Measurements from ENCODE around the gene RUNX2. TPM values are rescaled to one million over a fixed set of nuclear protein-coding genes. Genes with fewer than 3 reads are reported as not detected.

RUNX2 gene
- total RNA-seq, 1 donor from 2014 or later: 0.09 TPM

DNA sequence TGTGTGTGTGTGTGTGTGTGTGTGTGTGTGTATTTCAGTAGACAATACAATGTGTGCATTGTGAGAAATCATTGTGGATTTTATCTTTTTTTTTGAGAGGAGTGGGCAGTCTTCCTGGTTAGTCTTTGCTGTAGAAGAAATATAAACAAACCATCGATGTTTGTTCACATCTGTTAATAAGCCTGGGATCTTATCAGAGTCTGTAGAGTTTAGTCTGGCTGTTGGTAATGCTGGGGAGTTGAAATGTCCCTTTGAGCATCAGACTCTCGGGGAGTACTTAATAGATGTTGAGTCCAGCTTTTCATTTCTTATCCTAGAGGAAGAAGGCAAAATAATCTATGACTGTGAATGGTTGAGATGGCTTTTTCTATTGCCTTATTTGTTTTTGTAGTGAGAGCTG, 146.2 kb downstream of the RUNX2 start:
- TF ChIP-seq EZH2 (IDR thresholded peaks at IDR 0.05): no peak
- TF ChIP-seq CTCF (IDR thresholded peaks at IDR 0.05): no peak
- TF ChIP-seq EZH2phosphoT487 (IDR thresholded peaks at IDR 0.05): no peak
- Histone ChIP-seq H3F3A (ENCODE audit: low read depth) (no peaks in the 10 kb centered on the region), H3K36me3 (no peaks in the 10 kb centered on the region), H3K9me3 (ENCODE audit: low read depth) (no peaks in the 10 kb centered on the region), H3K4me1 (no peaks in the 10 kb centered on the region), H2AFZ (replicated peaks) (no peak overlapping the region), H3K9ac (no peak overlapping the region), H3K4me2 (no peak overlapping the region), H4K20me1 (ENCODE audit: low read depth) (no peaks in the 10 kb centered on the region), H3K27me3 (no peaks in the 10 kb centered on the region), H3K79me2 (ENCODE audit: low read depth) (no peaks in the 10 kb centered on the region), H3K27ac (no peak overlapping the region), H3K4me3 (no peak overlapping the region)
- Mint-ChIP-seq H3K27me3 (ENCODE audit: insufficient read depth, low read depth) (peaks cover 2% of the 10 kb centered on the region), H3K4me3 (no peak overlapping the region), H3K27ac (no peak overlapping the region), H3K36me3 (no peaks in the 10 kb centered on the region), H3K4me1 (no peaks in the 10 kb centered on the region), H3K9me3 (no peaks in the 10 kb centered on the region)
- DNase-seq (ENCODE audit: low spot score): no peak

DNA sequence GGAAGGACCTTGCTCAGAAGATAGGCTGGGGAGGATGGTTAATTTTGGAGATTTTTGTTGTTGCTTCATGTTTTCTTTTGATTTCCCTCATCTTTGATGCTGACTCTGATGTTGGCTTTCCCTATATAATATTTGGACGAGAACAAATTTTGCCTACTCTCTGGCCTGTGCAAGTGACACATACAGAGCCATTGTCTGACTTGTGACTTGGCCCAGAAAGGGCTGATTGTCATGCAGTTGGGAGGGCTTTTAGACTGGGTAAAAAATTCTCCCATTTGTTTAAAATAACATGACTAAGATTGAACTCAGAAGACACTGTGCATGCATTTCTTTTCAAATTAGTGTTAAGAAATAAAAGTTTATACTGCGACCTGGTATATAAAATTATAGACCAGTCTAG, 148.2 kb downstream of the RUNX2 start:
- Histone ChIP-seq H3K4me2 (no peak overlapping the region), H2AFZ (replicated peaks) (no peak overlapping the region), H3K36me3 (no peaks in the 10 kb centered on the region), H3K9ac (no peak overlapping the region), H3F3A (ENCODE audit: low read depth) (no peaks in the 10 kb centered on the region), H3K27ac (no peak overlapping the region), H3K4me3 (no peak overlapping the region), H3K4me1 (peaks cover 12% of the 10 kb centered on the region), H3K79me2 (ENCODE audit: low read depth) (no peaks in the 10 kb centered on the region), H3K27me3 (no peaks in the 10 kb centered on the region), H3K9me3 (ENCODE audit: low read depth) (no peaks in the 10 kb centered on the region), H4K20me1 (ENCODE audit: low read depth) (no peaks in the 10 kb centered on the region)
- Mint-ChIP-seq H3K36me3 (no peaks in the 10 kb centered on the region), H3K27me3 (ENCODE audit: insufficient read depth, low read depth) (peaks cover 2% of the 10 kb centered on the region), H3K4me1 (peaks cover 14% of the 10 kb centered on the region), H3K27ac (no peak overlapping the region), H3K9me3 (no peaks in the 10 kb centered on the region), H3K4me3 (no peak overlapping the region)
- TF ChIP-seq EZH2phosphoT487 (IDR thresholded peaks at IDR 0.05) (no peak), EZH2 (IDR thresholded peaks at IDR 0.05) (no peak), CTCF (IDR thresholded peaks at IDR 0.05) (no peak)
- no peak for DNase-seq (ENCODE audit: low spot score)

DNA sequence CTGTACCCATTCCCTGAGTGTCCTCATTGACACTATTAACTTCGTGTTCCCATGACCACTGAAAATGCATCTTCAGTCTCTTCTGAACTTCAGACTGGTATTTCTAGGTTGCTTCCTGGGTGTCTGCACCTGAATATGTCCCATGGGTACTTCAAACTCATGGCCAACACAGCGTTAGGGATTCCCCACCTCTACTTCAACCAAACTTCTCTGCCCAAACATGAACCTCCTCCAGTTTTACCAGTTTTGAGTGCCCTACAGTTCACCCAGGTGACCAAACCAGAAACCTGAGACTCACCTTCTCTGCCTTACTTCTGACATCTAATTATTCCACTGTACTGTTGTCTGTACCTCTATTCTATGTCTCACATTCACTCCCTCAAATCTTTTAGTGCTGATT, 149.1 kb downstream of the RUNX2 start:
- H3K27me3 Mint-ChIP-seq (ENCODE audit: insufficient read depth, low read depth): peaks cover 2% of the 10 kb centered on the region
- no peak overlapping the region for H2AFZ ChIP-seq (replicated peaks)
- no peak overlapping the region for H3K9ac ChIP-seq
- H3K36me3 ChIP-seq: no peaks in the 10 kb centered on the region
- H3K36me3 Mint-ChIP-seq: no peaks in the 10 kb centered on the region
- no peak overlapping the region for H3K27ac ChIP-seq
- DNase-seq (ENCODE audit: low spot score): no peak
- peaks cover 14% of the 10 kb centered on the region for H3K4me1 Mint-ChIP-seq
- peaks cover 12% of the 10 kb centered on the region for H3K4me1 ChIP-seq
- H3K4me3 Mint-ChIP-seq: no peak overlapping the region
- no peak overlapping the region for H3K4me2 ChIP-seq
- no peaks in the 10 kb centered on the region for H3K79me2 ChIP-seq (ENCODE audit: low read depth)
- no peak for TF ChIP-seq EZH2 (IDR thresholded peaks at IDR 0.05)
- TF ChIP-seq EZH2phosphoT487 (IDR thresholded peaks at IDR 0.05): no peak
- no peak for TF ChIP-seq CTCF (IDR thresholded peaks at IDR 0.05)
- H4K20me1 ChIP-seq (ENCODE audit: low read depth): no peaks in the 10 kb centered on the region
- no peaks in the 10 kb centered on the region for H3K27me3 ChIP-seq
- no peaks in the 10 kb centered on the region for H3K9me3 Mint-ChIP-seq
- no peaks in the 10 kb centered on the region for H3F3A ChIP-seq (ENCODE audit: low read depth)
- no peak overlapping the region for H3K4me3 ChIP-seq
- H3K9me3 ChIP-seq (ENCODE audit: low read depth): no peaks in the 10 kb centered on the region
- H3K27ac Mint-ChIP-seq: no peak overlapping the region
